Keratinocyte (primary cell): ENCODE results near the gene HABP4. TPM values are rescaled to one million over a fixed set of nuclear protein-coding genes. Genes with fewer than 3 reads are reported as not detected.

Source experiments
- DNase-seq: peaks from one replicate; pipeline ENCODE4 v3.0.0-alpha.2; 2011; ENCODE audit warnings: low read depth, missing footprints, low spot score
- FAIRE-seq: peaks from 2 replicates; lab custom pipeline; 2011; peaks lifted over from hg19 to GRCh38; lab: Jason Lieb, UNC
- H2AFZ ChIP-seq: 2 replicates; pipeline ENCODE4 v1.6.0; 2012; ENCODE audit warnings: low read length, control low read depth, inconsistent platforms; ENCODE audit not compliant: control insufficient read depth
- H3K27ac ChIP-seq: 2 replicates; pipeline ENCODE4 v1.5.1; 2011; ENCODE audit warnings: low read length; ENCODE audit not compliant: control insufficient read depth, insufficient read depth
- H3K27me3 ChIP-seq: 3 replicates; pipeline ENCODE4 v1.6.0; 2011; ENCODE audit warnings: low read length; ENCODE audit not compliant: control insufficient read depth, insufficient read depth; ENCODE audit errors: extremely low read depth
- H3K36me3 ChIP-seq, 2 experiments: 2 replicates in 1 of 2; 3 replicates in 1 of 2; pipeline ENCODE4 v1.5.1; 2011; ENCODE audit warnings: low read length in 2 of 2, mild to moderate bottlenecking in 1 of 2; ENCODE audit not compliant: control insufficient read depth in 2 of 2, insufficient read depth in 2 of 2; ENCODE audit errors: extremely low read depth in 1 of 2
- H3K4me1 ChIP-seq: 3 replicates; pipeline ENCODE4 v1.5.1; 2011; ENCODE audit warnings: low read length; ENCODE audit not compliant: control insufficient read depth, insufficient read depth; ENCODE audit errors: extremely low read depth
- H3K4me2 ChIP-seq: 3 replicates; pipeline ENCODE4 v1.6.0; 2011; ENCODE audit warnings: low read depth, low read length; ENCODE audit not compliant: control insufficient read depth, insufficient read depth; ENCODE audit errors: extremely low read depth
- H3K4me3 ChIP-seq, 3 experiments: fragments of 200-600 bp in 1 of 3; sonication (generic) in 1 of 3; 2 replicates in 2 of 3; 3 replicates in 1 of 3; pipeline ENCODE4 v1.5.1; 2011 to 2016; ENCODE audit warnings: low read length in 3 of 3, mild to moderate bottlenecking in 3 of 3, control low read depth in 2 of 3, inconsistent platforms in 1 of 3, low read depth in 1 of 3, mixed read lengths in 1 of 3, mixed run types in 1 of 3, moderate library complexity in 1 of 3; ENCODE audit not compliant: control insufficient read depth in 2 of 3, insufficient read depth in 2 of 3; ENCODE audit errors: extremely low read depth in 1 of 3
- H3K79me2 ChIP-seq: 2 replicates; pipeline ENCODE4 v1.6.0; 2012; ENCODE audit warnings: low read length; ENCODE audit not compliant: control insufficient read depth, insufficient read depth
- H3K9ac ChIP-seq: 3 replicates; pipeline ENCODE4 v1.6.0; 2011; ENCODE audit warnings: low read length; ENCODE audit not compliant: control insufficient read depth, insufficient read depth; ENCODE audit errors: extremely low read depth
- H3K9me1 ChIP-seq: 3 replicates; pipeline ENCODE4 v1.6.0; 2011; ENCODE audit warnings: low read length; ENCODE audit not compliant: control insufficient read depth, insufficient read depth; ENCODE audit errors: extremely low read depth
- H3K9me3 ChIP-seq: 2 replicates; pipeline ENCODE4 v1.5.1; 2012; ENCODE audit warnings: low read depth, low read length; ENCODE audit not compliant: control insufficient read depth
- H4K20me1 ChIP-seq: 3 replicates; pipeline ENCODE4 v1.6.0; 2011; ENCODE audit warnings: low read length; ENCODE audit not compliant: control insufficient read depth, insufficient read depth; ENCODE audit errors: extremely low read depth
- EZH2 ChIP-seq: IDR thresholded peaks from one replicate; pipeline ENCODE4 v1.6.1; 2012; ENCODE audit warnings: inconsistent platforms, mild to moderate bottlenecking, low read length, moderate library complexity
- dilution Hi-C: fragments of 300-500 bp; cut with MboI; formaldehyde crosslinking; loops from one replicate; pipeline ENCODE4 v1.7.0; 2020; ENCODE audit warnings: low sequenced_read_pairs; ENCODE audit not compliant: extremely low pct_ligation_motif_present
- polyA plus RNA-seq, 5 experiments: library from polyadenylated mRNA; depleted of rRNA in 3 of 5; stranded (reverse) in 3 of 5; stranded (forward) in 1 of 5; unstranded in 1 of 5; fragments of >200 nt; gene quantifications; 1 replicate in 1 of 5; 2 replicates in 3 of 5; 3 replicates in 1 of 5; pipeline versions ENCODE4 v1.2.1 to v1.2.3, GENCODE V29; 2011 to 2012; ENCODE audit warnings: missing spikeins in 2 of 5, low read depth in 1 of 5, low replicate concordance in 1 of 5
- TF ChIP-seq, protein P1 (sequence below), 3 experiments: IDR thresholded peaks in 1 of 3; conservative IDR thresholded peaks in 1 of 3; optimal IDR thresholded peaks in 1 of 3; 2 replicates in 2 of 3; 3 replicates in 1 of 3; pipeline versions ENCODE3 to v1.5.1; 2011; ENCODE audit warnings: low read length in 3 of 3, mild to moderate bottlenecking in 3 of 3, moderate library complexity in 2 of 3, control low read depth in 1 of 3, inconsistent platforms in 1 of 3; ENCODE audit not compliant: insufficient read depth in 2 of 3; ENCODE audit errors: extremely low read depth in 1 of 3

The HABP4 gene
- polyA plus RNA-seq, 1 donor (not counting 4 experiments of a cell fraction or from before 2014, with no cell fraction given) = 6.8 TPM

DNA sequence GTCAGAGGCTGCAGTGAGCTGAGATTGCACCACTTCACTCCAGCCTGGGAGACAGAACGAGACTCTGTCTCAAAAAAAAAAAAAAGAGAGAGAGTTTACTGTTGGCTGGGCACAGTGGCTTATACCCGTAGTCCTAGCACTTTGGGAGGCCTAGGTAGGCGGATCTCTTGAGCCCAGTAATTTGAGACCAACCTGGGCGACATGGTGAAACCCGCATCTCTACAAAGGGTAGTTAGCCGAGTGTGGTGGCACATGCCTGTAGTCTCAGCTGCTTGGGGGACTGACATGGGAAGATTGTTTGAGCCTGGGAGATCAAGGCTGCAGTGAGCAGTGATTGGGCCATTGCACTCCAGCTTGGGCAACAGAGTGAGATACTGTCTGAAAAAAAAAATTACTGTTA, 12.6 kb downstream of the HABP4 start:
- Histone ChIP-seq H2AFZ (no peak overlapping the region), H3K4me3 (no peak overlapping the region), H3K9me3 (no peaks in the 10 kb centered on the region), H3K27ac (no peak overlapping the region), H3K79me2 (no peaks in the 10 kb centered on the region), H3K4me1 (no peaks in the 10 kb centered on the region), H4K20me1 (no peaks in the 10 kb centered on the region), H3K27me3 (no peaks in the 10 kb centered on the region), H3K9me1 (no peaks in the 10 kb centered on the region), H3K36me3 (peaks cover 8 to 10% of the 10 kb centered on the region in 2 experiments), H3K4me2 (no peak overlapping the region), H3K9ac (no peak overlapping the region)
- dilution Hi-C loops = no loop called here
- FAIRE-seq = no peak
- TF ChIP-seq, protein P1, sequence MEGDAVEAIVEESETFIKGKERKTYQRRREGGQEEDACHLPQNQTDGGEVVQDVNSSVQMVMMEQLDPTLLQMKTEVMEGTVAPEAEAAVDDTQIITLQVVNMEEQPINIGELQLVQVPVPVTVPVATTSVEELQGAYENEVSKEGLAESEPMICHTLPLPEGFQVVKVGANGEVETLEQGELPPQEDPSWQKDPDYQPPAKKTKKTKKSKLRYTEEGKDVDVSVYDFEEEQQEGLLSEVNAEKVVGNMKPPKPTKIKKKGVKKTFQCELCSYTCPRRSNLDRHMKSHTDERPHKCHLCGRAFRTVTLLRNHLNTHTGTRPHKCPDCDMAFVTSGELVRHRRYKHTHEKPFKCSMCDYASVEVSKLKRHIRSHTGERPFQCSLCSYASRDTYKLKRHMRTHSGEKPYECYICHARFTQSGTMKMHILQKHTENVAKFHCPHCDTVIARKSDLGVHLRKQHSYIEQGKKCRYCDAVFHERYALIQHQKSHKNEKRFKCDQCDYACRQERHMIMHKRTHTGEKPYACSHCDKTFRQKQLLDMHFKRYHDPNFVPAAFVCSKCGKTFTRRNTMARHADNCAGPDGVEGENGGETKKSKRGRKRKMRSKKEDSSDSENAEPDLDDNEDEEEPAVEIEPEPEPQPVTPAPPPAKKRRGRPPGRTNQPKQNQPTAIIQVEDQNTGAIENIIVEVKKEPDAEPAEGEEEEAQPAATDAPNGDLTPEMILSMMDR (optimal IDR thresholded peaks at IDR 0.05 in 1 of 3, IDR thresholded peaks at IDR 0.05 in 1 of 3, conservative IDR thresholded peaks at IDR 0.05 in 1 of 3; ENCODE audit: extremely low read depth in 1 of 3, insufficient read depth in 2 of 3, low read length in 3 of 3) = no peak
- TF ChIP-seq EZH2 = no peak
- DNase-seq = no peak

DNA sequence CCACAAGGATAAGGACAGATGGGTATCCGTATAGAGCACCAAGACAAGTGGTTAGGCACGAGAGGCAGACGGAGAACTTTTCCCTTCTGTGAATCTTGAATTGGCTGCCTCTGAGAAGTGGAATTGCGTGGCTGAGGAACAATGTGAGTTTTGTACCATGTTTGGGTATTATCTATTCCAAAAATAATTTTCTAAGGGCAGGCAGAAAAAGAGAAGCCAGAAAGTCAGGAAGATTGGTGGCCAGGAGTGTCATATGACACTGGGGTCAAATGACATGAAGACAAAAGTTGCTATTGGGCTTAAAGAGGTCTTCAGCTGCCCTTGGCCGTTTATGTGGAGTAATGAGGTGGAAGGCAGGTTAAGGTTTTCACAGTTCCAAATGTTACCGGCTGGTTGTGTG, 14.5 kb downstream of the HABP4 start:
- dilution Hi-C loops = no loop called here

More for the DNA sequence above, 14.5 kb downstream of the HABP4 start:
- no peak for DNase-seq
- Histone ChIP-seq H3K4me1 (no peaks in the 10 kb centered on the region), H4K20me1 (no peaks in the 10 kb centered on the region), H3K79me2 (no peaks in the 10 kb centered on the region), H3K27me3 (no peaks in the 10 kb centered on the region), H3K36me3 (peaks cover 10 to 13% of the 10 kb centered on the region in 2 experiments), H3K9ac (no peak overlapping the region), H3K9me1 (no peaks in the 10 kb centered on the region), H2AFZ (no peak overlapping the region), H3K4me2 (no peak overlapping the region), H3K4me3 (no peak overlapping the region), H3K27ac (no peak overlapping the region), H3K9me3 (no peaks in the 10 kb centered on the region)
- TF ChIP-seq, protein P1 (optimal IDR thresholded peaks at IDR 0.05 in 1 of 3, IDR thresholded peaks at IDR 0.05 in 1 of 3, conservative IDR thresholded peaks at IDR 0.05 in 1 of 3; ENCODE audit: extremely low read depth in 1 of 3, insufficient read depth in 2 of 3, low read length in 3 of 3) = no peak
- TF ChIP-seq EZH2 = no peak
- no peak for FAIRE-seq
